GM12872 (cell line): ENCODE measurements around the gene TMEM134.

Source experiments
- CTCF ChIP-seq: IDR thresholded peaks from 3 replicates; pipeline ENCODE4 v1.5.1; 2011; ENCODE audit warnings: low read depth, mild to moderate bottlenecking, low read length, moderate library complexity; ENCODE audit not compliant: insufficient read depth

TMEM134 gene

GRCh38 chr11:67502328-67502979 lies 33.4 kb upstream of the TMEM134 start:
- TF ChIP-seq CTCF = no peak

- no peak for TF ChIP-seq CTCF
Measured at GRCh38 chr11:67501854-67502253, 32.8 kb upstream of the TMEM134 start.

GRCh38 chr11:67500831-67501715 lies 32.0 kb upstream of the TMEM134 start:
- TF ChIP-seq CTCF = no peak

- TF ChIP-seq CTCF = no peak
Measured at GRCh38 chr11:67500484-67500821, 31.4 kb upstream of the TMEM134 start.

GRCh38 chr11:67499808-67500483 lies 30.9 kb upstream of the TMEM134 start:
- no peak for TF ChIP-seq CTCF

GRCh38 chr11:67498544-67498972 lies 29.5 kb upstream of the TMEM134 start:
- no peak for TF ChIP-seq CTCF

GRCh38 chr11:67497656-67498291 lies 28.7 kb upstream of the TMEM134 start:
- no peak for TF ChIP-seq CTCF
